ENCODE results near the gene ELP4. TPM values are rescaled to one million over a fixed set of nuclear protein-coding genes. Genes with fewer than 3 reads are reported as not detected.
"Not testable (repeated sequence)": the region's sequence is repeated elsewhere in the genome, so short reads cannot be mapped to it uniquely, and the experiment has no call there.

Gene ELP4
- total RNA-seq: 10 to 100 TPM; 20.8 to 23.8 TPM

- H3K27ac Mint-ChIP-seq: peak within 1 kb of the TSS; percentile 90
- peak; percentile 98 for DNase-seq
- peaks cover 36% of the 10 kb centered on the region for H3K4me1 Mint-ChIP-seq (ENCODE audit: low read depth)
- H3K4me3 Mint-ChIP-seq: peak within 1 kb of the TSS; percentile 99
- no peaks in the 10 kb centered on the region for H3K27me3 Mint-ChIP-seq (ENCODE audit: low read depth)
- CTCF ChIA-PET: no interaction called here
- H3K9me3 Mint-ChIP-seq: no peaks in the 10 kb centered on the region
- intact Hi-C loops (cut with micrococcal nuclease): loop anchor here (1.0 to 10.0 kb wide), 5 partner anchors 140 to 1185 kb away; partner anchors contain the start of genes ARL14EP, DCDC1, DNAJC24 and EIF3M
- H3K36me3 Mint-ChIP-seq (ENCODE audit: low read depth): peaks cover 11% of the 10 kb centered on the region
Observed at GRCh38 chr11:31509429-31510345, at the start of gene ELP4, which contains the start of gene IMMP1L. Gene ELP4, plus strand, starts transcription at chr11:31509767. Its CDS starts 18 bp downstream, at chr11:31509785. Gene IMMP1L, minus strand, starts transcription at chr11:31509622. Its CDS starts 46,346 bp downstream, at chr11:31463276.

GRCh38 chr11:31464436-31464835 lies 45.1 kb upstream of the ELP4 start:
- peaks cover 38% of the 10 kb centered on the region for H3K36me3 Mint-ChIP-seq (ENCODE audit: low read depth)
- CTCF ChIA-PET: no interaction called here

GRCh38 chr11:31474083-31474482 lies 35.5 kb upstream of the ELP4 start:
- Mint-ChIP-seq H3K4me3 (no peak overlapping the region), H3K27me3 (ENCODE audit: low read depth) (no peaks in the 10 kb centered on the region), H3K36me3 (ENCODE audit: low read depth) (peaks cover 20% of the 10 kb centered on the region), H3K9me3 (no peaks in the 10 kb centered on the region), H3K27ac (no peak overlapping the region), H3K4me1 (ENCODE audit: low read depth) (peaks cover 3% of the 10 kb centered on the region)
- intact Hi-C loops (cut with micrococcal nuclease): no loop called here
- CTCF ChIA-PET: no interaction called here
- DNase-seq: no peak

More at GRCh38 chr11:31464436-31464835, 45.1 kb upstream of the ELP4 start:
- Mint-ChIP-seq H3K9me3 (peaks cover 14% of the 10 kb centered on the region), H3K4me1 (ENCODE audit: low read depth) (no peaks in the 10 kb centered on the region), H3K4me3 (no peak overlapping the region), H3K27me3 (ENCODE audit: low read depth) (no peaks in the 10 kb centered on the region), H3K27ac (no peak overlapping the region)
- no peak for DNase-seq
- intact Hi-C loops (cut with micrococcal nuclease): no loop called here

GRCh38 chr11:31477528-31478222 lies 31.9 kb upstream of the ELP4 start:
- H3K27ac Mint-ChIP-seq: no peak overlapping the region

GRCh38 chr11:31478223-31478590 lies 31.4 kb upstream of the ELP4 start:
- H3K4me1 Mint-ChIP-seq (ENCODE audit: low read depth): peaks cover 3% of the 10 kb centered on the region
- CTCF ChIA-PET: no interaction called here
- no peaks in the 10 kb centered on the region for H3K9me3 Mint-ChIP-seq
- H3K4me3 Mint-ChIP-seq: no peak overlapping the region
- peaks cover 7% of the 10 kb centered on the region for H3K36me3 Mint-ChIP-seq (ENCODE audit: low read depth)
- no peak overlapping the region for H3K27ac Mint-ChIP-seq
- no peaks in the 10 kb centered on the region for H3K27me3 Mint-ChIP-seq (ENCODE audit: low read depth)
- no peak for DNase-seq
- intact Hi-C loops (cut with micrococcal nuclease): no loop called here

More at GRCh38 chr11:31477528-31478222, 31.9 kb upstream of the ELP4 start:
- Mint-ChIP-seq H3K4me3 (no peak overlapping the region), H3K9me3 (no peaks in the 10 kb centered on the region), H3K36me3 (ENCODE audit: low read depth) (peaks cover 9% of the 10 kb centered on the region), H3K4me1 (ENCODE audit: low read depth) (peaks cover 3% of the 10 kb centered on the region), H3K27me3 (ENCODE audit: low read depth) (no peaks in the 10 kb centered on the region)
- intact Hi-C loops (cut with micrococcal nuclease): no loop called here
- CTCF ChIA-PET: no interaction called here
- no peak for DNase-seq

- no peaks in the 10 kb centered on the region for H3K9me3 Mint-ChIP-seq
- no peak overlapping the region for H3K4me3 Mint-ChIP-seq
- H3K36me3 Mint-ChIP-seq (ENCODE audit: low read depth): peaks cover 3% of the 10 kb centered on the region
- peaks cover 3% of the 10 kb centered on the region for H3K4me1 Mint-ChIP-seq (ENCODE audit: low read depth)
- DNase-seq: no peak
- CTCF ChIA-PET: no interaction called here
- intact Hi-C loops (cut with micrococcal nuclease): no loop called here
- H3K27ac Mint-ChIP-seq: no peak overlapping the region
- H3K27me3 Mint-ChIP-seq (ENCODE audit: low read depth): no peaks in the 10 kb centered on the region
Observed at GRCh38 chr11:31479066-31479465, 30.5 kb upstream of the ELP4 start.

GRCh38 chr11:31480930-31481329 lies 28.6 kb upstream of the ELP4 start:
- Mint-ChIP-seq H3K4me1 (ENCODE audit: low read depth) (peaks cover 3% of the 10 kb centered on the region), H3K36me3 (ENCODE audit: low read depth) (peaks cover 3% of the 10 kb centered on the region), H3K9me3 (no peaks in the 10 kb centered on the region), H3K27me3 (ENCODE audit: low read depth) (no peaks in the 10 kb centered on the region), H3K27ac (no peak overlapping the region), H3K4me3 (no peak overlapping the region)
- intact Hi-C loops (cut with micrococcal nuclease): loop anchor here (10.0 kb wide), 1 partner anchor 394 kb away; no protein-coding TSS in a partner anchor
- CTCF ChIA-PET: no interaction called here
- DNase-seq: no peak

- intact Hi-C loops (cut with micrococcal nuclease): loop anchor here (10.0 kb wide), 1 partner anchor 390 kb away; no protein-coding TSS in a partner anchor
- Mint-ChIP-seq H3K4me1 (ENCODE audit: low read depth) (peaks cover 2% of the 10 kb centered on the region), H3K27me3 (ENCODE audit: low read depth) (no peaks in the 10 kb centered on the region), H3K36me3 (ENCODE audit: low read depth) (peaks cover 4% of the 10 kb centered on the region), H3K27ac (no peak overlapping the region), H3K4me3 (no peak overlapping the region), H3K9me3 (no peaks in the 10 kb centered on the region)
- CTCF ChIA-PET: interaction anchor here (1.5 kb wide), 1 partner anchor 473 kb away, joined by 3 read pairs; no protein-coding TSS in a partner anchor
- no peak for DNase-seq
Observed at GRCh38 chr11:31484497-31484896, 25.1 kb upstream of the ELP4 start.

GRCh38 chr11:31487848-31488247 lies 21.7 kb upstream of the ELP4 start:
- peaks cover 11% of the 10 kb centered on the region for H3K4me1 Mint-ChIP-seq (ENCODE audit: low read depth)
- peak; percentile 6 for DNase-seq
- no peak overlapping the region for H3K4me3 Mint-ChIP-seq
- CTCF ChIA-PET: interaction anchor here (1.0 kb wide), 1 partner anchor 470 kb away, joined by 5 read pairs; no protein-coding TSS in a partner anchor
- H3K36me3 Mint-ChIP-seq (ENCODE audit: low read depth): peaks cover 9% of the 10 kb centered on the region
- intact Hi-C loops (cut with micrococcal nuclease): loop anchor here (1.0 to 10.0 kb wide), 3 partner anchors 324 to 470 kb away; partner anchors contain the start of gene PAX6
- H3K9me3 Mint-ChIP-seq: no peaks in the 10 kb centered on the region
- H3K27me3 Mint-ChIP-seq (ENCODE audit: low read depth): no peaks in the 10 kb centered on the region
- no peak overlapping the region for H3K27ac Mint-ChIP-seq

GRCh38 chr11:31492320-31492913 lies 17.1 kb upstream of the ELP4 start:
- peaks cover 37% of the 10 kb centered on the region for H3K36me3 Mint-ChIP-seq (ENCODE audit: low read depth)
- no peak overlapping the region for H3K4me3 Mint-ChIP-seq
- peaks cover 30% of the 10 kb centered on the region for H3K4me1 Mint-ChIP-seq (ENCODE audit: low read depth)
- DNase-seq: no peak
- intact Hi-C loops (cut with micrococcal nuclease): no loop called here
- no peaks in the 10 kb centered on the region for H3K27me3 Mint-ChIP-seq (ENCODE audit: low read depth)
- H3K27ac Mint-ChIP-seq: no peak overlapping the region
- peaks cover 13% of the 10 kb centered on the region for H3K9me3 Mint-ChIP-seq
- CTCF ChIA-PET: interaction anchor here (0.9 kb wide), 1 partner anchor 386 kb away, joined by 3 read pairs; no protein-coding TSS in a partner anchor

GRCh38 chr11:31493235-31493634 lies 16.3 kb upstream of the ELP4 start:
- Mint-ChIP-seq H3K27me3 (ENCODE audit: low read depth) (no peaks in the 10 kb centered on the region), H3K4me1 (ENCODE audit: low read depth) (peaks cover 30% of the 10 kb centered on the region), H3K27ac (no peak overlapping the region), H3K4me3 (no peak overlapping the region), H3K9me3 (peaks cover 13% of the 10 kb centered on the region), H3K36me3 (ENCODE audit: low read depth) (peaks cover 36% of the 10 kb centered on the region)
- CTCF ChIA-PET: no interaction called here
- DNase-seq: no peak
- intact Hi-C loops (cut with micrococcal nuclease): no loop called here

- H3K27ac Mint-ChIP-seq, CTCF ChIA-PET: not testable (repeated sequence)
Observed at GRCh38 chr11:31493762-31494161, 15.8 kb upstream of the ELP4 start.

More at GRCh38 chr11:31493762-31494161, 15.8 kb upstream of the ELP4 start:
- H3K4me3 Mint-ChIP-seq; DNase-seq; H3K27me3 Mint-ChIP-seq (ENCODE audit: low read depth); intact Hi-C loops (cut with micrococcal nuclease): not testable (repeated sequence)
- H3K36me3 Mint-ChIP-seq (ENCODE audit: low read depth): peaks cover 35% of the 10 kb centered on the region
- H3K9me3 Mint-ChIP-seq: peaks cover 13% of the 10 kb centered on the region
- H3K4me1 Mint-ChIP-seq (ENCODE audit: low read depth): peaks cover 30% of the 10 kb centered on the region

Data from activated naive CD4-positive, alpha-beta T cell treated with anti-CD3 and anti-CD28 coated beads for 36 hours (primary cell).